Adipocyte (in vitro differentiated cells): ENCODE measurements around the gene SLC27A2.
"Not testable (repeated sequence)": the region's sequence is repeated elsewhere in the genome, so short reads cannot be mapped to it uniquely, and the experiment has no call there.

Experiments
- DNase-seq: peaks from one replicate; pipeline ENCODE4 v3.0.0-alpha.2; 2015; ENCODE audit warnings: low read depth
- H3K27me3 ChIP-seq: replicated peaks from 2 replicates; pipeline ENCODE4 v1.7.0; 2013; ENCODE audit warnings: mild to moderate bottlenecking, low read length, moderate library complexity; ENCODE audit not compliant: control insufficient read depth, insufficient read depth
- H3K36me3 ChIP-seq: 2 replicates; pipeline ENCODE4 v1.7.0; 2013; ENCODE audit warnings: low read length, mild to moderate bottlenecking, moderate library complexity; ENCODE audit not compliant: control insufficient read depth, insufficient read depth, severe bottlenecking
- H3K4me1 ChIP-seq: 2 replicates; pipeline ENCODE4 v1.7.0; 2013; ENCODE audit warnings: mild to moderate bottlenecking, low read length, moderate library complexity; ENCODE audit not compliant: control insufficient read depth, insufficient read depth
- H3K4me3 ChIP-seq: 2 replicates; pipeline ENCODE4 v1.7.0; 2013; ENCODE audit warnings: mild to moderate bottlenecking, low read length, moderate library complexity
- H3K9ac ChIP-seq: 2 replicates; pipeline ENCODE4 v1.7.0; 2013; ENCODE audit warnings: mild to moderate bottlenecking, low read length, moderate library complexity
- H3K9me3 ChIP-seq: 2 replicates; pipeline ENCODE4 v1.7.0; 2013; ENCODE audit warnings: mild to moderate bottlenecking, low read length, moderate library complexity; ENCODE audit not compliant: control insufficient read depth

SLC27A2 gene

DNA sequence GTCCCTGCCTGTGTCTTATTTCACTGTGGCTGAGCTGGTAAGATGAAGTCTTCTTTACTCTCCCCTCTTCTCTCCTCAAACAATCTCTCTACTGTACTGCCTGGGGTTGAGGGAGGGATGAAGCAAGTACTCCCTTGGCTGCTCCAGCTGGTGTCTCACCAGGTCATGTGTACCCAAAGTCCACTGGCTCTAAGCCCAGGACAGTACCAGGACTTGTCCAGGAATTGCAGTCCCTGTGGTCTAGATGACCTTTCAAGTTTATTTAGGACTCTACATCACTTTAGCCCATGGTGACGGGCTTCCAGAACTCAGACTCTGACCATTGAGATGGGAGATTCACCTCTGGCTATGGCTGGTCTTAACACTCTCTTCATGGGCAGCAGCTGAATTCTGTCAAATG, 17.5 kb upstream of the SLC27A2 start:
- H3K9me3 ChIP-seq: peaks cover 4% of the 10 kb centered on the region
- H3K27me3 ChIP-seq: no peaks in the 10 kb centered on the region
- H3K36me3 ChIP-seq: no peaks in the 10 kb centered on the region
- H3K4me1 ChIP-seq: peaks cover 41% of the 10 kb centered on the region
- peak overlapping the region; percentile 10 for H3K4me3 ChIP-seq
- no peak overlapping the region for H3K9ac ChIP-seq
- DNase-seq: no peak

DNA sequence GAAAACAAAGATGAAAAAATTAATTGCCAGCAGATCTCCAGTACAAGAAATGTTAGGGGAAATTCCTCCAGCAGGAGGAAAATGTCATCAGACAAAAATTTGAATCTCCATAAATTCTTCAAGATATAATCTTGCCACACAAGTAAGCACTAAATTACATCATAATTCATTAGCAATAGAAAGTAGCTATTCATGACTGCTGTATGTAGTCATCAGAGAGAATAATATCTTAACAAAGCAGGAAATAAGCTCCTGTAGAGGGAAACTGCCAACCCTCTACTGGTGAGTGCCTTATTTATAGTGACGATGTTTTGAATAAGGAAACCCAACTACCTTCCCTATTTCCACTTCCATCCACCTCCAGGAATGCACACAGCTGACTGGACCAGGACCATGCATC, 15.8 kb upstream of the SLC27A2 start:
- Histone ChIP-seq H3K9me3 (peaks cover 4% of the 10 kb centered on the region), H3K4me3 (peak overlapping the region; percentile 57), H3K36me3 (no peaks in the 10 kb centered on the region), H3K27me3 (no peaks in the 10 kb centered on the region), H3K4me1 (peaks cover 41% of the 10 kb centered on the region), H3K9ac (peak overlapping the region; percentile 70)
- DNase-seq: peak; percentile 66

DNA sequence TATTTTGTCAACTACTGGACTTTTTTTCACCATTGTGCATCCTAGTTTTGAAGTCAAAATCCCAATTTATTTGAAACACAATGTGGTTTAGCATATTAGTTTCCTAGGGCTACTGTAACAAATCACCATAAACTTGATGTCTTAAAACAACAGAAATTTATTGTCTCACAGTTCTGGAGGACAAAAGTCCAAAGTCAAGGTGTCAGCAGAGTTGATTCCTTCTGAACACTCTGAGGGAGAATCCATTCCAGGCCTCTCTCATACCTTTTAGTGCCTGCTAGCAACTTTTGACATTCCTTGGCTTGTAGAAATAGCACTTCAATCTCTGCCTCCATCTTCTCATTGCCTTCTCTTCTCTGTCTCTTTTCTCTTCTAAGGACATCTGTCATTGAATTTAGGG, 14.9 kb upstream of the SLC27A2 start:
- H3K4me1 ChIP-seq: peaks cover 41% of the 10 kb centered on the region
- no peak overlapping the region for H3K9ac ChIP-seq
- no peaks in the 10 kb centered on the region for H3K36me3 ChIP-seq
- H3K27me3 ChIP-seq: no peaks in the 10 kb centered on the region
- no peak for DNase-seq
- peaks cover 4% of the 10 kb centered on the region for H3K9me3 ChIP-seq
- no peak overlapping the region for H3K4me3 ChIP-seq

DNA sequence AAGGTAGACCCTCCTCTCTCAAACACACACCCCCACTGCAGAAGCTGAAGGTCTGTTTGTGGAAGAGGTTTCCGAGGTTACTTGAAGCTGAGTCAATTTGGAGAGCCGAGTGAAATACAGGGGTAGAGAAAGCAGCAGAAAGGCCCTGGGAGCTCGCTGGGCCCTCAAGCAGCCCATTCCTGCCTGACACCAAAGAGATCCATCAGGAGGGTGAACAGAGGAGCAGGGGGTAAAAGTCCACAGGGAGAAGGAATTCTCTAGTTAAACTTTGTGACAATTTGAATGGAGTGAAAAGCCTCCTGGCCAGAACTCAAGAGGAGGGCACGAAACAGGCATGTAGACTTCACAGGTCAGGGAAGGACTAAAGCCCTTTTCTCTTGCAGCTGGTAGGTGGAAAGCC, 13.6 kb upstream of the SLC27A2 start:
- Histone ChIP-seq H3K4me1 (peaks cover 35% of the 10 kb centered on the region), H3K36me3 (no peaks in the 10 kb centered on the region)

DNA sequence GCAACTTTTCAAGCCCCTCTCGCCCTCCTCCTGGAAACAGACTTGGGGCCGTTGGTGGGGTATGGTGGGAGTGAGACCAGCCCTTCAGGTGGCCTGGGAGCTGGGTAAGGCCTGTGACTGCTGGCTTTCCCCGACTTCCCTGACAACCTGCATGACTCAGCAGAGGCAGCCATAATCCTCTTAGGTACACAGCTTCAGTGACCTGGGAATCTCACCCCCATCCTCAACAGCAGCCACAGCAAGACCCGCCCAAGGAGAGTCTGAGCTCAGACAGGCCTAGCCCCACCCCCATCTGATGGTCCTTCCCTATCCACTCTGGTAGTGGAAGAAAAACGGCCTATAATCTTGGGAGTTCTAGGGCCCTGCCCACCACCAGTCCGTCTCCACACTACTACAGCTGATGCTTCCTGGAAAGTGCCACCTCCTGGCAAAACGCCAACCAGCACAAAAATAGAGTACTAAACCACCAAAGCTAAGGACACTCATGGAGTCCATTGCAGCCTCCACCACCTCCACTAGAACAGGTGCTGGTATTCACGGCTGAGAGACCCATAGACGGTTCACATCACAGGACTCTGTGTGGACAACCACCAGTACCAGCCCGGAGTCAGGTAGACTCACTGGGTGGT, 13.1 kb upstream of the SLC27A2 start:
- DNase-seq: no peak

More for the DNA sequence above, 13.6 kb upstream of the SLC27A2 start:
- H3K27me3 ChIP-seq: no peaks in the 10 kb centered on the region
- no peak overlapping the region for H3K9ac ChIP-seq
- H3K4me3 ChIP-seq: no peak overlapping the region
- no peaks in the 10 kb centered on the region for H3K9me3 ChIP-seq
- DNase-seq: no peak

DNA sequence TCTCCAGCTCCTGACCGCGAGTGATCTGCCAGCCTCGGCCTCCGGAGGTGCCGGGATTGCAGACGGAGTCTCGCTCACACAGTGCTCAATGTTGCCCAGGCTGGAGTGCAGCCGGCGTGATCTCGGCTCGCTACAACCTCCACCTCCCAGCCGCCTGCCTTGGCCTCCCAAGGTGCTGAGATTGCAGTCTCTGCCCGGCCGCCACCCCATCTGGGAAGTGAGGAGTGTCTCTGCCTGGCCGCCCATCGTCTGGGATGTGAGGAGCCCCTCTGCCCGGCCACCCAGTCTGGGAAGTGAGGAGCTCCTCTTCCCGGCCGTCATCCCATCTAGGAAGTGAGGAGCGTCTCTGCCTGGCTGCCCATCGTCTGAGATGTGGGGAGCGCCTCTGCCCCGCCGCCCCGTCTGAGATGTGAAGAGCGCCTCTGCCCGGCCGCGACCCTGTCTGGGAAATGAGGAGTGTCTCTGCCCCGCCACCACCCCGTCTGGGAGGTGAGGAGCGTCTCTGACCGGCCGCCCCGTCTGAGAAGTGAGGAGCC, 9.6 kb upstream of the SLC27A2 start:
- not testable (repeated sequence) for H3K36me3 ChIP-seq, H3K9me3 ChIP-seq, H3K4me3 ChIP-seq, H3K9ac ChIP-seq, DNase-seq, H3K4me1 ChIP-seq, H3K27me3 ChIP-seq

More for the DNA sequence above, 13.1 kb upstream of the SLC27A2 start:
- Histone ChIP-seq H3K27me3 (no peaks in the 10 kb centered on the region), H3K4me1 (peaks cover 30% of the 10 kb centered on the region), H3K4me3 (no peak overlapping the region), H3K36me3 (no peaks in the 10 kb centered on the region), H3K9me3 (no peaks in the 10 kb centered on the region), H3K9ac (no peak overlapping the region)

DNA sequence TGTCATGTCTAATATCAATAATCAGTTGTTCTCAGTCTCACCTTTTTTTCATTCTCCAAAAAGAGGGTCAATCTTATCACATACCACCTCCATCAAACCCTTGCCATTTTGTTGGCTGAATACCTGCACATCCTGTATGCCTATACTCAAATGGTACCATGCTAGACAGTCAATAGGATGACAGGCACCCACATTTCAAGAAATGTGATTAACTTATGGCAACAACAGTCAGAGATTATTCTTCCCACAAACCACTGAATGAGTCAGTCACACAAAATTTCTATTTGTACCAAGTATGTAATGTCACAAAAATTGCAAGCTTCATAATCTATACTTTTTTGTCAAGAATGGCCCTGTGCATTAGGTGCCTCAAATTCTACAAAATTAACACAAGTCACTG, 5.1 kb upstream of the SLC27A2 start:
- Histone ChIP-seq H3K36me3 (no peaks in the 10 kb centered on the region), H3K4me1 (no peaks in the 10 kb centered on the region), H3K9me3 (no peaks in the 10 kb centered on the region), H3K9ac (no peak overlapping the region), H3K4me3 (no peak overlapping the region), H3K27me3 (peaks cover 26% of the 10 kb centered on the region)
- no peak for DNase-seq

DNA sequence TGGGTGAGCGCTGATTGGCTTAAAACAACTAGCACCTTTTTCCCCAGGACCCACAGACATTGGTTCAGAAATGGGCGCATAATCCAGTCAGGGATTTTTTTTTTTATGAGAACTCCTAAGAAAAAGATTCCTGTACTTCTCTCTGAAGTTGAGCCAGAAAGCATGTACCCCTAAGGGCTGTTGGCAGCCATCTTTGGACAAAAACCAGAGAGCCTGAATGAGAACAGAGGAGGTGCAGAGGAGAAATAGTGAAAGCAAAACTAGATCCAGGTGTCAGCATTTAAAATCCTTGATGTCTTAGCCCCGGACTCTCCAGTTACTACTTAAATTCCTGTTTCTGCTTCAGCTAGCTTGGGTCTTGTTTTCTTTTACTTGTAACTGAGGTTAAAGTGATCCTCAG, 1.9 kb upstream of the SLC27A2 start:
- H3K9me3 ChIP-seq: no peaks in the 10 kb centered on the region
- peaks cover 4% of the 10 kb centered on the region for H3K4me1 ChIP-seq
- H3K4me3 ChIP-seq: no peak overlapping the region
- DNase-seq: no peak
- H3K36me3 ChIP-seq: no peaks in the 10 kb centered on the region
- no peak overlapping the region for H3K9ac ChIP-seq
- H3K27me3 ChIP-seq: peaks cover 44% of the 10 kb centered on the region

DNA sequence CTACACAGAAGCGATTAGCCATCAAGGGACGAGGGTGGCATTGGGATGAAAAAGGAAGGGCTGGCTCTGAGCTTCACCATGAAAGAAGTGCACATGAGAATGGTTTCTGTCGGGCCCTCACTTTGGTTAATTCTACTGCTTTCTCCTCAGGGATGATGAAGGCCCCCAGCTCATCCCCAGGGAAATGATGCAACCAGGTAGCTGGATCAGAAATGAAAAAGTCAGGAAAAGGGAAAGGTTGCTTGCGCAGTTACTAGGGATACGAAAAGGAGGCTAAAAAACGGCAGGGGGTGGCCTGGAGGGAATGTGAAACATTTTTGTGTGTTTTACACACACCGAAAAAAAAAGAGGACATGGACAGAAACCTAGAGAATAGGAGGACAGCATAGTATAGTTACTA, 1.4 kb upstream of the SLC27A2 start:
- no peaks in the 10 kb centered on the region for H3K36me3 ChIP-seq
- H3K4me3 ChIP-seq: no peak overlapping the region
- DNase-seq: no peak
- H3K4me1 ChIP-seq: peaks cover 4% of the 10 kb centered on the region
- H3K27me3 ChIP-seq: peaks cover 44% of the 10 kb centered on the region
- H3K9me3 ChIP-seq: no peaks in the 10 kb centered on the region
- H3K9ac ChIP-seq: no peak overlapping the region

DNA sequence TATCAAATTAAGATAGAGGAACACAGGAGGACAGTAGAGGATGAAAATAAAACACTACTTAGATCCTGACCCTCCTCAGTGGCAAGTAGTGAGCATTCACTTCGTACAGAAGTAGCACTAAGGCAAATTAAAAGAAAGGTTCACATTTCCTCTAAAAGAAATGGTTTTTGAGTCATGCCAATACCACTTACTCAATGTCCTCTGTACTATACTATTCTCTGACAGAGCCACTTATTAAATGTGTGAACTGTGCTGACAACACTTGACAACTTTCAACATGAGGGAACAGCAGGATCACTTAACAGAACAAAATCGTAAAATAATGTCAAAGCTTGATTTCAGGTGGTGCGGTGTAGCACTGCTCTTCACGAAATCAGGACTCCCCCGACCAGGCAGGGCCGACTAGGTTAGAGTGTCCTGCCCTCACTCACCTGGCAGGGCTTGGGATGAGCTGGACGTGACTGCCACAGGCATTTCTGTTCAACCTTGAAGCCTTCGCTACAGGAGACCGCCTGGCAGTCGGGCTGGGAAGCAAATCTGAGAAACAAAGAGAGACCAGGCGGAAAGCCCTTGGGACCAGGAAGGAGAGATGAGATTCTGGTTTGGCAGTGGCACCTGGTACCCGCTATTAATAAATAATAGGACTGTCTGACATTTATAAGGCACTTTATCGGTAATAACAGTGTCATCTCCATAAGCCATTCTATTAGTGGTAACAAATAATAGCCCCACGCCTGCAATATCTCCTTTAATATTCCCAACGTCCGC, 611 bp upstream of the SLC27A2 start:
- no peaks in the 10 kb centered on the region for H3K36me3 ChIP-seq
- H3K9ac ChIP-seq: no peak overlapping the region
- peaks cover 4% of the 10 kb centered on the region for H3K4me1 ChIP-seq
- peak overlapping the region; percentile 80 for H3K4me3 ChIP-seq
- DNase-seq: no peak
- no peaks in the 10 kb centered on the region for H3K9me3 ChIP-seq
- peaks cover 44% of the 10 kb centered on the region for H3K27me3 ChIP-seq

DNA sequence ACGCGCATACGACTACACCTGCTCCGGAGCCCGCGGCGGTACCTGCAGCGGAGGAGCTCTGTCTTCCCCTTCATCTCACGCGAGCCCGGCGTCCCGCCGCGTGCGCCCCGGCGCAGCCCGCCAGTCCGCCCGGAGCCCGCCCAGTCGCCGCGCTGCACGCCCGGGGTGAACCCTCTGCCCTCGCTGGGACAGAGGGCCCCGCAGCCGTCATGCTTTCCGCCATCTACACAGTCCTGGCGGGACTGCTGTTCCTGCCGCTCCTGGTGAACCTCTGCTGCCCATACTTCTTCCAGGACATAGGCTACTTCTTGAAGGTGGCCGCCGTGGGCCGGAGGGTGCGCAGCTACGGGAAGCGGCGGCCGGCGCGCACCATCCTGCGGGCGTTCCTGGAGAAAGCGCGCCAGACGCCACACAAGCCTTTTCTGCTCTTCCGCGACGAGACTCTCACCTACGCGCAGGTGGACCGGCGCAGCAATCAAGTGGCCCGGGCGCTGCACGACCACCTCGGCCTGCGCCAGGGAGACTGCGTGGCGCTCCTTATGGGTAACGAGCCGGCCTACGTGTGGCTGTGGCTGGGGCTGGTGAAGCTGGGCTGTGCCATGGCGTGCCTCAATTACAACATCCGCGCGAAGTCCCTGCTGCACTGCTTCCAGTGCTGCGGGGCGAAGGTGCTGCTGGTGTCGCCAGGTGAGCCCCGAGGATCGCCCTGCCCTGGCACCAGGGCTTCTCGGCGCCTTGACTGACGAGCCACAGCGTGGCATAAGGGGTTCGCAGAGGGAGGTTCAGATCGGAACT, 420 bp downstream of the SLC27A2 start:
- Histone ChIP-seq H3K36me3 (no peaks in the 10 kb centered on the region), H3K4me1 (peaks cover 4% of the 10 kb centered on the region), H3K4me3 (peak overlapping the region; percentile 80), H3K9ac (no peak overlapping the region), H3K27me3 (peaks cover 43% of the 10 kb centered on the region), H3K9me3 (no peaks in the 10 kb centered on the region)
- DNase-seq: peak; percentile 46
